ENCODE results near the gene ANKZF1. TPM values are rescaled to one million over a fixed set of nuclear protein-coding genes. Genes with fewer than 3 reads are reported as not detected.

ANKZF1 gene
- total and polyA plus RNA-seq, 2 of the 4 experiments (the other 2 are of a cell fraction), result 18.6 to 33.8 TPM

DNA sequence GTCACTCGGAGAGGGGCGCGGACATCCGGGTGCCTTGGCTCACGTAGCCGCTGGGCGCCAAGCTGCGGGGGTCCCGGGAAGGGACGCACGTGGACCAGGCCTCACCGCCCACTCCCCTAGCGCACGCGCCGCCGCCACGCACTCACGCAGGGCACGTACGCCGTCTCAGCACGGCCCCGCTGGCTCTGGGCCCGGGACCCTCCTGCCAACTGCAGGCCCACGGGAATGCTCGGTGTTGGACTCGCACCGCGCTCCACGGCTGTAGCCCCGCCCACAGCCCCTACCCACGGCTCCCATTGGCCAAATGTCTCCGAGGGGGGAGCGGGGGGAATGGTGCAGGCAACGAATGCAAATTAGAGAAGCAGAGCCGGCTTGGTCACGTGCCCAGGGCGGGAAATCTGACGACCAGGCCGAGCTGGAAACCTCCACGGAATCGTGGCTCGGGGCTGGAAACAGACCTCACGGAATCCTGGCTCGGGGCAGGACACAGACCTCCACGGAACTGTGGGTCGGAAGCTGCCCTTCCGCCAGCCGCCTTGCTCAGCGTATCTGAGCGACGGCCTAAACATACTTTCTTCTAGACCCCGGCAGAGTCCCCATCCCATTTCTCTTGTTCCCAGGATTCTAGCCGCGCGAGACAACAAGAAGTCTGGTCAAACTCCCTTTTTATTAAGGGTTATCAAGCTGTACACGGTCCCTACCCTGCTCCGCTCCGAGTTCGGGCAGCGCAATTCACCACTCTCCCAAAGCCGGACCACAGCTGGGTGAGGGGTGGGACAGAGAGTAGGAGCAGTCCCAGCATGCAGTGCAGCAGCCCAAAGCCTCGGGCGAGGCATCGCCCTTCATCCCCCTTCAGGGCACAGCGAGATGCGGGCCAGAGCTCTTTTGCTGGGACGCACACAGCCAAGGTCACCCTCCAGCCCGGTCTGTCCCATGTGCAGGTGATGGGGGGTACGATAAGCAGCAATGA is 10.6 kb upstream of the ANKZF1 start, which contains the start of gene ABCB6:
TSS of gene ABCB6 (minus strand) at position 227 of the 970 bp plus-strand sequence. CDS start 285 bp downstream, outside the sequence.
- Histone ChIP-seq H3K36me3 (ENCODE audit: control insufficient read depth, insufficient read depth, low read length) (peaks cover 50% of the 10 kb centered on the region), H2AK5ac (ENCODE audit: low read depth, low read length) (peak within 1 kb of the TSS; percentile 90), H2BK15ac (ENCODE audit: low read depth, low read length) (peak within 1 kb of the TSS; percentile 41; the same call in 1 of the 3 replicates), H3K4me3 (ENCODE audit: insufficient read depth, low read depth, low read length) (peak within 1 kb of the TSS; percentile 54), H2AFZ (replicated peaks; ENCODE audit: low read length, poor library complexity) (peak within 1 kb of the TSS; percentile 91), H4K20me1 (ENCODE audit: insufficient read depth, low read length) (peaks cover 11% of the 10 kb centered on the region), H3K23ac (ENCODE audit: low read depth, low read length) (peak within 1 kb of the TSS; percentile 98), H3K27me3 (ENCODE audit: control insufficient read depth, insufficient read depth, low read length) (no peaks in the 10 kb centered on the region), H3K9ac (ENCODE audit: low read depth, low read length) (peak within 1 kb of the TSS; percentile 77), H3K14ac (replicated peaks; ENCODE audit: low read depth, low read length) (peak within 1 kb of the TSS; percentile 88), H2BK5ac (ENCODE audit: low read depth, low read length, poor library complexity, severe bottlenecking) (peak within 1 kb of the TSS; percentile 91), H2AK9ac (replicated peaks; ENCODE audit: low read depth, low read length, poor library complexity) (peak within 1 kb of the TSS; percentile 97), H3K27ac (ENCODE audit: insufficient read depth, low read length) (peak within 1 kb of the TSS; percentile 92), H2BK120ac (ENCODE audit: low read depth, low read length) (peak within 1 kb of the TSS; percentile 90), H3K79me1 (ENCODE audit: low read depth in 1 of 2, low read length in 2 of 2) (peaks cover 8 to 31% of the 10 kb centered on the region in 2 experiments; a peak in 3 of 4 replicates), H3K4me1 (ENCODE audit: control insufficient read depth, insufficient read depth, low read length) (peaks cover 5% of the 10 kb centered on the region; the same call in 1 of the 2 replicates), H2BK20ac (ENCODE audit: low read depth, low read length) (peak within 1 kb of the TSS; percentile 53; the same call in 1 of the 2 replicates), H4K5ac (ENCODE audit: low read depth, low read length) (peak within 1 kb of the TSS; percentile 78), H3K9me1 (ENCODE audit: insufficient read depth, low read length) (peaks cover 6% of the 10 kb centered on the region), H3K56ac (ENCODE audit: extremely low read depth, insufficient read depth, low read length) (peak within 1 kb of the TSS; percentile 82; the same call in 1 of the 2 replicates), H3K18ac (ENCODE audit: low read depth, low read length) (peak within 1 kb of the TSS; percentile 81), H3K9me3 (ENCODE audit: control insufficient read depth, insufficient read depth, low read length) (no peaks in the 10 kb centered on the region), H3K4me2 (ENCODE audit: low read depth, low read length) (peak within 1 kb of the TSS; percentile 93), H3K4ac (ENCODE audit: low read depth, low read length) (peak within 1 kb of the TSS; percentile 98), H4K8ac (ENCODE audit: low read depth in 2 of 2, low read length in 2 of 2) (peak within 1 kb of the TSS; percentile 16 to 87; a peak in 3 of 4 replicates), H4K91ac (ENCODE audit: insufficient read depth, low read depth, low read length) (peak within 1 kb of the TSS; percentile 97)
- dilution Hi-C loops (cut with HindIII; ENCODE audit: low sequenced_read_pairs, unreplicated experiment), result no loop called here
- 3% methylated on average over 32 of the region's 71 CpGs; no CpG with 5 or more reads in 1 of the 2 experiments for WGBS, 2 experiments (ENCODE audit: extremely low coverage in 2 of 2, insufficient read length in 1 of 2)
- ChIA-PET POLR2A (ENCODE audit: unreplicated experiment) (no interaction called here), CTCF (interaction anchor here (0.8 to 0.9 kb wide), 2 partner anchors 13 to 76 kb away, joined by 3 read pairs; partner anchors contain the start of gene ZFAND2B)
- intact Hi-C loops (cut with micrococcal nuclease), result loop anchor here (1.0 to 2.0 kb wide), 3 partner anchors 59 to 79 kb away; partner anchors contain the start of genes DNAJB2 and NHEJ1
- in situ Hi-C loops (cut with MboI; ENCODE audit: low sequenced_read_pairs), result no loop called here
- peak; percentile 90 for DNase-seq
- BruUV-seq (replicated peaks), result no TSS peak
- peak; percentile 89 for ATAC-seq (ENCODE audit: low read depth)
- TF ChIP-seq USF2 (IDR thresholded peaks at IDR 0.05; ENCODE audit: low read depth, low read length) (peak; percentile 98), FOS (IDR thresholded peaks at IDR 0.05; ENCODE audit: low read depth, low read length) (no peak), MAZ (IDR thresholded peaks at IDR 0.05; ENCODE audit: borderline replicate concordance, low read depth, low read length) (peak; percentile 52; the same call in 1 of the 2 replicates), MXI1 (IDR thresholded peaks at IDR 0.05; ENCODE audit: borderline replicate concordance, low read depth, low read length) (peak; percentile 84), SMC3 (IDR thresholded peaks at IDR 0.05; ENCODE audit: low read depth, low read length) (no peak), CEBPB (IDR thresholded peaks at IDR 0.05; ENCODE audit: low read depth, low read length) (no peak), NFE2L2 (IDR thresholded peaks at IDR 0.05; ENCODE audit: low read depth, low read length) (no peak), BHLHE40 (IDR thresholded peaks at IDR 0.05; ENCODE audit: low read depth, low read length) (peak; percentile 83), MAFK (IDR thresholded peaks at IDR 0.05; ENCODE audit: low read depth, low read length) (no peak), POLR2A (IDR thresholded peaks at IDR 0.05; ENCODE audit: low read depth, low read length) (no peak; the same call in 1 of the 2 replicates)
- TF ChIP-seq, protein P1, sequence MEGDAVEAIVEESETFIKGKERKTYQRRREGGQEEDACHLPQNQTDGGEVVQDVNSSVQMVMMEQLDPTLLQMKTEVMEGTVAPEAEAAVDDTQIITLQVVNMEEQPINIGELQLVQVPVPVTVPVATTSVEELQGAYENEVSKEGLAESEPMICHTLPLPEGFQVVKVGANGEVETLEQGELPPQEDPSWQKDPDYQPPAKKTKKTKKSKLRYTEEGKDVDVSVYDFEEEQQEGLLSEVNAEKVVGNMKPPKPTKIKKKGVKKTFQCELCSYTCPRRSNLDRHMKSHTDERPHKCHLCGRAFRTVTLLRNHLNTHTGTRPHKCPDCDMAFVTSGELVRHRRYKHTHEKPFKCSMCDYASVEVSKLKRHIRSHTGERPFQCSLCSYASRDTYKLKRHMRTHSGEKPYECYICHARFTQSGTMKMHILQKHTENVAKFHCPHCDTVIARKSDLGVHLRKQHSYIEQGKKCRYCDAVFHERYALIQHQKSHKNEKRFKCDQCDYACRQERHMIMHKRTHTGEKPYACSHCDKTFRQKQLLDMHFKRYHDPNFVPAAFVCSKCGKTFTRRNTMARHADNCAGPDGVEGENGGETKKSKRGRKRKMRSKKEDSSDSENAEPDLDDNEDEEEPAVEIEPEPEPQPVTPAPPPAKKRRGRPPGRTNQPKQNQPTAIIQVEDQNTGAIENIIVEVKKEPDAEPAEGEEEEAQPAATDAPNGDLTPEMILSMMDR (conservative IDR thresholded peaks at IDR 0.05; ENCODE audit: low read depth, low read length), result no peak
